PC-9 (cell line): ENCODE measurements around the gene ZNF469. TPM values are rescaled to one million over a fixed set of nuclear protein-coding genes. Genes with fewer than 3 reads are reported as not detected.
"Not testable (repeated sequence)": the region's sequence is repeated elsewhere in the genome, so short reads cannot be mapped to it uniquely, and the experiment has no call there.

Experiments used
- BruUV-seq: library from RNA; stranded (reverse); fragments of 400-500 nt; replicated peaks from 2 replicates; lab custom pipeline; 2021; lab: Mats Ljungman, UMichigan
- CTCF ChIA-PET: fragments of 300-600 bp; sonication (Branson Sonifier 250); formaldehyde crosslinking; loops from one replicate; lab custom pipeline; 2022; ENCODE audit warnings: antibody characterized with exemption; lab: Charles Lee
- POLR2A ChIA-PET: fragments of 300-600 bp; sonication (Branson Sonifier 250); formaldehyde crosslinking; loops from one replicate; lab custom pipeline; 2022; ENCODE audit warnings: antibody characterized with exemption; ENCODE audit not compliant: unreplicated experiment; lab: Charles Lee
- DNase-seq, 2 experiments: peaks; one replicate each; pipeline versions ENCODE4 v3.0.0 to v3.0.0-alpha.2; 2015 to 2022; ENCODE audit warnings: mixed read lengths in 1 of 2
- H2AFZ ChIP-seq: fragments of 200-600 bp; sonication (generic); 2 replicates; pipeline ENCODE4 v1.8.1; 2017; ENCODE audit warnings: antibody characterized with exemption
- H3F3A ChIP-seq: fragments of 200-600 bp; sonication (generic); 2 replicates; pipeline ENCODE4 v1.8.1; 2017; ENCODE audit warnings: antibody characterized with exemption, mild to moderate bottlenecking, low read depth; ENCODE audit not compliant: insufficient read depth
- H3K27ac ChIP-seq: fragments of 200-600 bp; sonication (generic); 2 replicates; pipeline ENCODE4 v1.6.1; 2016; ENCODE audit warnings: mixed run types
- H3K27me3 ChIP-seq: fragments of 200-600 bp; sonication (generic); 2 replicates; pipeline ENCODE4 v1.6.1; 2016; ENCODE audit warnings: low read depth, mixed run types; ENCODE audit not compliant: insufficient read depth
- H3K36me3 ChIP-seq: fragments of 200-600 bp; sonication (generic); 2 replicates; pipeline ENCODE4 v1.6.1; 2016; ENCODE audit warnings: low read depth, mixed run types
- H3K4me1 ChIP-seq: fragments of 200-600 bp; sonication (generic); replicated peaks from 2 replicates; pipeline ENCODE4 v1.6.1; 2016; ENCODE audit warnings: mixed run types; ENCODE audit not compliant: insufficient read depth
- H3K4me2 ChIP-seq: fragments of 200-600 bp; sonication (generic); 2 replicates; pipeline ENCODE4 v1.6.1; 2017; ENCODE audit warnings: mixed run types
- H3K4me3 ChIP-seq: fragments of 200-600 bp; sonication (generic); 2 replicates; pipeline ENCODE4 v1.6.1; 2016; ENCODE audit warnings: mixed run types
- H3K79me2 ChIP-seq: fragments of 200-600 bp; sonication (generic); 2 replicates; pipeline ENCODE4 v1.6.1; 2017; ENCODE audit warnings: low read depth, mixed run types
- H3K9me2 ChIP-seq: fragments of 200-600 bp; sonication (generic); 2 replicates; pipeline ENCODE4 v1.8.1; 2017; ENCODE audit warnings: mild to moderate bottlenecking; ENCODE audit not compliant: insufficient read depth
- H3K9me3 ChIP-seq: fragments of 200-600 bp; sonication (generic); 2 replicates; pipeline ENCODE4 v1.8.1; 2016; ENCODE audit warnings: low read depth; ENCODE audit not compliant: insufficient read depth
- H4K20me1 ChIP-seq: fragments of 200-600 bp; sonication (generic); 2 replicates; pipeline ENCODE4 v1.8.1; 2017; ENCODE audit not compliant: insufficient read depth
- EZH2 ChIP-seq: fragments of 200-600 bp; sonication (generic); IDR thresholded peaks from 2 replicates; pipeline ENCODE4 v1.8.0; 2017; ENCODE audit warnings: antibody characterized with exemption, low read depth
- intact Hi-C: fragments of 100-400 bp; cut with micrococcal nuclease; formaldehyde crosslinking; loops from one replicate; pipeline ENCODE4 v1.10.0; 2022; ENCODE audit not compliant: unreplicated experiment
- total RNA-seq: library from RNA; stranded (reverse); gene quantifications from 2 replicates; pipeline ENCODE4 v1.2.3, GENCODE V29; 2021
- TF ChIP-seq, protein P1 (sequence below): fragments of 200-600 bp; sonication (generic); conservative IDR thresholded peaks from 2 replicates; pipeline ENCODE4 v1.6.1; 2017; ENCODE audit warnings: mixed run types, antibody characterized with exemption, mild to moderate bottlenecking, moderate library complexity

ZNF469 gene
- total RNA-seq, 1 experiment from 2014 or later: 9.8 TPM

DNA sequence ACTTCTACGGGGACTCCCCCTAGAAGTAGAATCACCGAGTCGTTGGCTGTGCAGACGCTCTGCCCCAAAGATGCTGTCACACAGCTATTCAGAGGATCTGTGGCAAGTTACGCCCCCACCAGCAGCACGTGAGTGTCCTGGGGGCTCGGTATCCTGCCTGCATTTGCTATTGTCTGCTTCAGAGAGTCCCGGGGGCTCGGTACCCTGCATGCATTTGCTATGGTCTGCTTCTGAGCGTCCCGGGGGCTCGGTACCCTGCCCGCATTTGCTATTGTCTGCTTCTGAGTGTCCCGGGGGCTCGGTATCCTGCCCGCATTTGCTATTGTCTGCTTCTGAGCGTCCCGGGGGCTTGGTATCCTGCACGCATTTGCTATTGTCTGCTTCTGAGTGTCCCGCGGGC is 23.8 kb upstream of the ZNF469 start:
- Histone ChIP-seq H3F3A (no peaks in the 10 kb centered on the region), H2AFZ (no peak overlapping the region), H3K27ac (no peak overlapping the region), H3K4me2 (no peak overlapping the region), H3K36me3 (no peaks in the 10 kb centered on the region), H3K9me3 (no peaks in the 10 kb centered on the region), H3K4me1 (no peaks in the 10 kb centered on the region), H3K79me2 (no peaks in the 10 kb centered on the region), H3K4me3 (no peak overlapping the region), H4K20me1 (no peaks in the 10 kb centered on the region), H3K9me2 (no peaks in the 10 kb centered on the region), H3K27me3 (peaks cover 8% of the 10 kb centered on the region; the same call in 1 of the 2 replicates)
- intact Hi-C loops: no loop called here
- CTCF ChIA-PET: no interaction called here
- POLR2A ChIA-PET: no interaction called here
- no peak for DNase-seq
- TF ChIP-seq EZH2: no peak
- TF ChIP-seq, protein P1, sequence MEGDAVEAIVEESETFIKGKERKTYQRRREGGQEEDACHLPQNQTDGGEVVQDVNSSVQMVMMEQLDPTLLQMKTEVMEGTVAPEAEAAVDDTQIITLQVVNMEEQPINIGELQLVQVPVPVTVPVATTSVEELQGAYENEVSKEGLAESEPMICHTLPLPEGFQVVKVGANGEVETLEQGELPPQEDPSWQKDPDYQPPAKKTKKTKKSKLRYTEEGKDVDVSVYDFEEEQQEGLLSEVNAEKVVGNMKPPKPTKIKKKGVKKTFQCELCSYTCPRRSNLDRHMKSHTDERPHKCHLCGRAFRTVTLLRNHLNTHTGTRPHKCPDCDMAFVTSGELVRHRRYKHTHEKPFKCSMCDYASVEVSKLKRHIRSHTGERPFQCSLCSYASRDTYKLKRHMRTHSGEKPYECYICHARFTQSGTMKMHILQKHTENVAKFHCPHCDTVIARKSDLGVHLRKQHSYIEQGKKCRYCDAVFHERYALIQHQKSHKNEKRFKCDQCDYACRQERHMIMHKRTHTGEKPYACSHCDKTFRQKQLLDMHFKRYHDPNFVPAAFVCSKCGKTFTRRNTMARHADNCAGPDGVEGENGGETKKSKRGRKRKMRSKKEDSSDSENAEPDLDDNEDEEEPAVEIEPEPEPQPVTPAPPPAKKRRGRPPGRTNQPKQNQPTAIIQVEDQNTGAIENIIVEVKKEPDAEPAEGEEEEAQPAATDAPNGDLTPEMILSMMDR: no peak
- no TSS peak for BruUV-seq

DNA sequence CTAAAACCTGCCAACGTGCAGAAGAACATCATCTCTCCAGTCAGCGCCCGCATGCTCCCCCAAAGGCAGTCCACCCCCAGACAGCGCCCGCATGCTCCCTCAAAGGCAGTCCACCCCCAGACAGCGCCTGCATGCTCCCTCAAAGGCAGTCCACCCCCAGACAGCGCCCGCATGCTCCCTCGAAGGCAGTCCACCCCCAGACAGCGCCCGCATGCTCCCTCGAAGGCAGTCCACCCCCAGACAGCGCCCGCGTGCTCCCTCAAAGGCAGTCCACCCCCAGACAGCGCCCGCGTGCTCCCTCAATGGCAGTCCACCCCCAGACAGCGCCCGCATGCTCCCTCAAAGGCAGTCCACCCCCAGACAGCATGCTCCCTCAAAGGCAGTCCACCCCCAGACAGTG is 22.4 kb upstream of the ZNF469 start:
- H3K4me3 ChIP-seq, H3K4me1 ChIP-seq, H3F3A ChIP-seq, H3K79me2 ChIP-seq, H3K27ac ChIP-seq, DNase-seq, H3K4me2 ChIP-seq, H3K9me3 ChIP-seq, POLR2A ChIA-PET, H3K9me2 ChIP-seq, intact Hi-C loops, BruUV-seq, H3K27me3 ChIP-seq, H3K36me3 ChIP-seq, H4K20me1 ChIP-seq, H2AFZ ChIP-seq, CTCF ChIA-PET: not testable (repeated sequence)

DNA sequence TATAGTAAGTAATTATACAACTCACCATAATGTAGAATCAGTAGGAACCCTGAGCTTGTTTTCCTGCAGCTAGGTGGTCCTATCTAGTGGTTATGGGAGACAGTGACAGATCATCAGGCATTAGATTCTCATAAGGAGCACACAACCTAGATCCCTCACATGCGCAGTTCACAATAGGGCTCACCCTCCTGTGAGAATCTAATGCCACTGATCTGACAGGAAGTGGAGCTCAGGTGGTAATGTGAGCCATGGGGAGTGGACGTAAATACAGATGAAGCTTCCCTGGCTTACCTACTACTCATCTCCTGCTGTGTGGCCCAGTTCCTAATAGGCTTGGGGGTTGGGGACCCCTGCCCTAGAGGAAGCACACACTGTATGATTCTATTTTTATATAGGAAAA is 21.8 kb upstream of the ZNF469 start:
- no peaks in the 10 kb centered on the region for H3K36me3 ChIP-seq
- no peaks in the 10 kb centered on the region for H3K9me3 ChIP-seq
- POLR2A ChIA-PET: no interaction called here
- H3K9me2 ChIP-seq: no peaks in the 10 kb centered on the region
- no peaks in the 10 kb centered on the region for H3K79me2 ChIP-seq
- BruUV-seq: no TSS peak
- H3K4me1 ChIP-seq: no peaks in the 10 kb centered on the region
- intact Hi-C loops: no loop called here
- peaks cover 8% of the 10 kb centered on the region; the same call in 1 of the 2 replicates for H3K27me3 ChIP-seq
- no peak overlapping the region for H3K4me2 ChIP-seq
- H3K4me3 ChIP-seq: no peak overlapping the region
- H2AFZ ChIP-seq: no peak overlapping the region
- no peaks in the 10 kb centered on the region for H4K20me1 ChIP-seq
- TF ChIP-seq, protein P1: no peak
- TF ChIP-seq EZH2: no peak
- no peak overlapping the region for H3K27ac ChIP-seq
- DNase-seq: no peak
- H3F3A ChIP-seq: no peaks in the 10 kb centered on the region
- CTCF ChIA-PET: no interaction called here

DNA sequence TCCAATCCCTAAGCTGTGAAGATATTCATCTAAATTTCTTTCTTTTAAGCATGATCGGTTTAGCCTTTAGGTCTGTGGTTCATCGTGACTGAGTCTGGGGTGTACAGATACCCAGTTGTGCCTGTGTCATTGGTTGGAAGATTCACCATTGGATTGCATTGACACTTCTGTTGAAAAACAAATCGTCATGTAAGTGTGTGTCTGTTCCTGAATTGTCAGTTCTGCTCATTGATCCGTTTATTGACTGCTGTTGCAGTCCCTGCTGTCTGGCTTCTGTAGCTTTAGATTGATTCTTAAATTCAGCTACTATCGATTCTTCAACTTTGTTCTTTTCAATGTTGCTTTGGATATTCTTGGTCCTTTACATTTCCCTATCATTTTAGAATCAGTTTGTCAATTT is 21.0 kb upstream of the ZNF469 start:
- no peak overlapping the region for H2AFZ ChIP-seq
- no peaks in the 10 kb centered on the region for H3F3A ChIP-seq
- H3K9me2 ChIP-seq: no peaks in the 10 kb centered on the region
- POLR2A ChIA-PET: no interaction called here
- no peaks in the 10 kb centered on the region for H3K4me1 ChIP-seq
- no peak overlapping the region for H3K4me2 ChIP-seq
- intact Hi-C loops: no loop called here
- no peaks in the 10 kb centered on the region for H3K36me3 ChIP-seq
- no peak for TF ChIP-seq EZH2
- TF ChIP-seq, protein P1: no peak
- CTCF ChIA-PET: no interaction called here
- H3K4me3 ChIP-seq: no peak overlapping the region
- H3K27ac ChIP-seq: no peak overlapping the region
- H3K79me2 ChIP-seq: no peaks in the 10 kb centered on the region
- no TSS peak for BruUV-seq
- H3K27me3 ChIP-seq: peaks cover 8% of the 10 kb centered on the region; the same call in 1 of the 2 replicates
- H4K20me1 ChIP-seq: no peaks in the 10 kb centered on the region
- no peak for DNase-seq
- H3K9me3 ChIP-seq: no peaks in the 10 kb centered on the region
